ENCODE data around the gene NOA1. TPM values are rescaled to one million over a fixed set of nuclear protein-coding genes. Genes with fewer than 3 reads are reported as not detected.

NOA1 gene
- total and polyA plus RNA-seq, 2 experiments from 2014 or later = 9.5 to 17.3 TPM

DNA sequence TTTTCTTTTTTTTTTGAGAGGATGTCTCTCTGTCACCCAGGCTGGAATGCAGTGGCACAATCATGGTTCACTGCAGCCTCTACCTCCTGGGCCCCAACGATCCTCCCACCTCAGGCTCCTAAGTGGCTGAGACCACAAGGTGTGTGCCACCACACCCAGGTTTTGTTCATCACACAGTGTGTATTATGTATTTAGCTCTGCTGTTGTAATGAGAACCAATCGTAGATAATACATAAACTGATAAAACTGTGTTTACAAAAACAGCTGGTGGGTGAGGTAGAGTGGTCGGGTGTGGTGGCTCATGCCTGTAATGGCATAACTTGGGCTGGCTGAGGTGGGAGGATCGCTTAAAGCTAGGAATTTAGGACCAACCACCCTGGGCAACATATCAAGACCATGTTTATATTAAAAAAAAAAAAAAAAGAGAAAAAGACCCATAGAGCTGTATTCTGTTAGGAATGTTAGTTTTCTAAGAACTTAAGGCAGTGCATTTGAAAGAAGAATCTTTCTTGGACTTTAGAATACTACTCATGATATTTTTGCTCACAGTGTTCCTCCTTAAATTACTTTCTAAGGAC is 36.2 kb upstream of the NOA1 start:
- Histone ChIP-seq H3K79me2 (ENCODE audit: insufficient read depth) (peaks cover 18% of the 10 kb centered on the region), H3K9ac (no peak overlapping the region), H2AFZ (no peak overlapping the region), H3K27ac (no peak overlapping the region), H3K4me2 (ENCODE audit: unreplicated experiment) (no peak overlapping the region), H3K27me3 (replicated peaks; ENCODE audit: insufficient read depth) (no peaks in the 10 kb centered on the region), H3K4me3 (no peak overlapping the region), H3K9me3 (ENCODE audit: low read depth) (no peaks in the 10 kb centered on the region), H3K36me3 (ENCODE audit: low read depth) (peaks cover 66% of the 10 kb centered on the region), H3K9me2 (ENCODE audit: insufficient read depth) (no peaks in the 10 kb centered on the region), H3F3A (ENCODE audit: insufficient read depth) (peaks cover 20% of the 10 kb centered on the region), H3K4me1 (ENCODE audit: insufficient read depth) (no peaks in the 10 kb centered on the region), H4K20me1 (ENCODE audit: insufficient read depth) (no peaks in the 10 kb centered on the region)
- in situ Hi-C loops (cut with MboI) = no loop called here
- DNase-seq = no peak
- 78 to 80% methylated on average over 4 of the region's 4 CpGs for WGBS, 2 experiments (ENCODE audit: low coverage in 1 of 2, low lambda C conversion rate in 2 of 2, missing lambda C conversion rate in 2 of 2)
- no peak for TF ChIP-seq EZH2 (IDR thresholded peaks at IDR 0.05; ENCODE audit: insufficient read depth, poor library complexity, severe bottlenecking)
- no peak for TF ChIP-seq EZH2phosphoT487 (IDR thresholded peaks at IDR 0.05; ENCODE audit: insufficient read depth, low read depth)

GRCh38 chr4:56999751-57000150 is 22.3 kb upstream of the NOA1 start:
- in situ Hi-C loops (cut with MboI) = no loop called here
- H3K4me2 ChIP-seq (ENCODE audit: unreplicated experiment) = no peak overlapping the region
- H3K4me3 ChIP-seq = no peak overlapping the region
- H3K27me3 ChIP-seq (replicated peaks; ENCODE audit: insufficient read depth) = no peaks in the 10 kb centered on the region
- H3K27ac ChIP-seq = no peak overlapping the region
- H3F3A ChIP-seq (ENCODE audit: insufficient read depth) = peaks cover 11% of the 10 kb centered on the region
- H4K20me1 ChIP-seq (ENCODE audit: insufficient read depth) = no peaks in the 10 kb centered on the region; the same call in 1 of the 2 replicates
- H3K9me2 ChIP-seq (ENCODE audit: insufficient read depth) = no peaks in the 10 kb centered on the region
- H3K79me2 ChIP-seq (ENCODE audit: insufficient read depth) = peaks cover 66% of the 10 kb centered on the region
- H2AFZ ChIP-seq = no peak overlapping the region
- peaks cover 48% of the 10 kb centered on the region for H3K36me3 ChIP-seq (ENCODE audit: low read depth)
- H3K9ac ChIP-seq = no peak overlapping the region
- TF ChIP-seq EZH2 (IDR thresholded peaks at IDR 0.05; ENCODE audit: insufficient read depth, poor library complexity, severe bottlenecking) = no peak
- no peak for TF ChIP-seq EZH2phosphoT487 (IDR thresholded peaks at IDR 0.05; ENCODE audit: insufficient read depth, low read depth)
- DNase-seq = no peak
- 96 to 100% methylated on average over 1 of the region's 1 CpG for WGBS, 2 experiments (ENCODE audit: low coverage in 1 of 2, low lambda C conversion rate in 2 of 2, missing lambda C conversion rate in 2 of 2)
- H3K9me3 ChIP-seq (ENCODE audit: low read depth) = no peaks in the 10 kb centered on the region
- peaks cover 9% of the 10 kb centered on the region for H3K4me1 ChIP-seq (ENCODE audit: insufficient read depth)

GRCh38 chr4:56995525-56995924 is 18.1 kb upstream of the NOA1 start:
- Histone ChIP-seq H3K79me2 (ENCODE audit: insufficient read depth) (peaks cover 77% of the 10 kb centered on the region), H2AFZ (no peak overlapping the region), H3K9me2 (ENCODE audit: insufficient read depth) (no peaks in the 10 kb centered on the region), H4K20me1 (ENCODE audit: insufficient read depth) (no peaks in the 10 kb centered on the region; the same call in 1 of the 2 replicates), H3K4me1 (ENCODE audit: insufficient read depth) (peaks cover 9% of the 10 kb centered on the region), H3K27me3 (replicated peaks; ENCODE audit: insufficient read depth) (no peaks in the 10 kb centered on the region), H3K27ac (peak overlapping the region; percentile 96), H3K4me3 (no peak overlapping the region), H3K9me3 (ENCODE audit: low read depth) (no peaks in the 10 kb centered on the region), H3K36me3 (ENCODE audit: low read depth) (peaks cover 59% of the 10 kb centered on the region), H3K4me2 (ENCODE audit: unreplicated experiment) (peak overlapping the region; percentile 37), H3F3A (ENCODE audit: insufficient read depth) (peaks cover 27% of the 10 kb centered on the region), H3K9ac (peak overlapping the region; percentile 68)
- DNase-seq = peak; percentile 94
- in situ Hi-C loops (cut with MboI) = no loop called here
- no peak for TF ChIP-seq EZH2phosphoT487 (IDR thresholded peaks at IDR 0.05; ENCODE audit: insufficient read depth, low read depth)
- TF ChIP-seq EZH2 (IDR thresholded peaks at IDR 0.05; ENCODE audit: insufficient read depth, poor library complexity, severe bottlenecking) = no peak
- WGBS, 2 experiments (ENCODE audit: low coverage in 1 of 2, low lambda C conversion rate in 2 of 2, missing lambda C conversion rate in 2 of 2) = 14 to 21% methylated on average over 7 of the region's 7 CpGs

DNA sequence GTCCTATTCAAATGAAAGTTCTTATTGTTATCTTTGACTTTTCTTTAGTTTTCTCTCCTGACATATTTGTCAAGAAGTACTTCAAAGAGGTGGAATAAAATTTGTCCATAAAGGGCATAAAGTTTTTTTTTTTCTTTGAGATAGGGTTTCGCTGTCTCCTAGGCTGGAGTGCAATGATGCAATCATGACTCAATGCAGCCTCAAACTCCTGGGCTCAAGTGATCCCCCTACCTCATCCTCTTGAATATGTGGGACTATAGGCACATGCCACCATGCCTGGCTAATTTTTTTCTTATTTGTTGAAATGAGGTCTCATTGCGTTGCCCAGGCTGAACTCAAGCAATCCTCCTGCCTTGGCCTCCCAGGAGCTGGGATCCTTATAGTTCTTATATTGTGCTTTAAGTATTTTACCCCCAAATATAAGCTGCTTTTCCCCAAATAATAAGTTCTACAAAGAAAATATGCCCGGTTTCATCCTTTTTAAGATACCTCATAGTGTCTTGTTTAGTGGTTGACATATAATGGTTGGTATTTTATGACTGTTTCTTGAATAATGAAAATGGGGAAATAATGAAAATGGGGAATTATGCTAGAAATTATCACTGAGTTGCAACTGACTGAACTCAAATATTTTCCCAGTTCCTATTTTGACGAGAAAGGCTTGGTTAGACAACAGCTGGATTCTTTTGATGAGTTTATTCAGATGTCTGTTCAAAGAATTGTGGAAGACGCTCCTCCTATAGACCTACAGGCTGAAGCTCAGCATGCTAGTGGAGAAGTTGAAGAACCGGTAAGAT is 12.9 kb upstream of the NOA1 start:
- in situ Hi-C loops (cut with MboI) = no loop called here
- H3F3A ChIP-seq (ENCODE audit: insufficient read depth) = peaks cover 22% of the 10 kb centered on the region
- H3K9me3 ChIP-seq (ENCODE audit: low read depth) = no peaks in the 10 kb centered on the region
- H3K4me2 ChIP-seq (ENCODE audit: unreplicated experiment) = no peak overlapping the region
- H3K4me1 ChIP-seq (ENCODE audit: insufficient read depth) = peaks cover 5% of the 10 kb centered on the region
- no peak for TF ChIP-seq EZH2phosphoT487 (IDR thresholded peaks at IDR 0.05; ENCODE audit: insufficient read depth, low read depth)
- TF ChIP-seq EZH2 (IDR thresholded peaks at IDR 0.05; ENCODE audit: insufficient read depth, poor library complexity, severe bottlenecking) = no peak
- H4K20me1 ChIP-seq (ENCODE audit: insufficient read depth) = peaks cover 8% of the 10 kb centered on the region; the same call in 1 of the 2 replicates
- H3K36me3 ChIP-seq (ENCODE audit: low read depth) = peaks cover 71% of the 10 kb centered on the region
- 95 to 97% methylated on average over 6 of the region's 6 CpGs for WGBS, 2 experiments (ENCODE audit: low coverage in 1 of 2, low lambda C conversion rate in 2 of 2, missing lambda C conversion rate in 2 of 2)
- no peak overlapping the region for H2AFZ ChIP-seq
- H3K79me2 ChIP-seq (ENCODE audit: insufficient read depth) = peaks cover 87% of the 10 kb centered on the region
- H3K9me2 ChIP-seq (ENCODE audit: insufficient read depth) = no peaks in the 10 kb centered on the region
- H3K4me3 ChIP-seq = no peak overlapping the region
- no peak overlapping the region for H3K9ac ChIP-seq
- H3K27me3 ChIP-seq (replicated peaks; ENCODE audit: insufficient read depth) = no peaks in the 10 kb centered on the region
- peak; percentile 22 for DNase-seq
- no peak overlapping the region for H3K27ac ChIP-seq
